Ovary (tissue), 9 donors: Measurements from ENCODE around the gene APPL2. TPM values are rescaled to one million over a fixed set of nuclear protein-coding genes. Genes with fewer than 3 reads are reported as not detected.

ENCODE experiments used
- DNase-seq, 5 donors: peaks; one replicate each; pipeline ENCODE4 v3.0.0-alpha.2; 2019 to 2020
- H3K27ac ChIP-seq, 2 donors: fragments of 200-600 bp; one replicate each; pipeline versions ENCODE4 v1.5.1 to v1.8.0; 2019 to 2022
- H3K27me3 ChIP-seq: fragments of 200-600 bp; one replicate; pipeline ENCODE4 v1.8.0; 2022
- H3K36me3 ChIP-seq: fragments of 200-600 bp; sonication (generic); one replicate; pipeline ENCODE4 v1.5.1; 2019
- H3K4me1 ChIP-seq: one replicate; pipeline ENCODE4 v1.8.1; 2013; ENCODE audit warnings: mild to moderate bottlenecking, moderate library complexity; ENCODE audit not compliant: insufficient read depth
- H3K4me3 ChIP-seq: fragments of 200-600 bp; sonication (generic); one replicate; pipeline ENCODE4 v1.5.1; 2017
- H3K9me3 ChIP-seq, 2 donors: fragments of 200-600 bp in 1 of 2; sonication (generic) in 1 of 2; one replicate each; pipeline versions ENCODE4 v1.5.1 to v1.8.1; 2013 to 2019; ENCODE audit warnings: mild to moderate bottlenecking in 1 of 2, moderate library complexity in 1 of 2
- CTCF ChIP-seq, 3 donors: fragments of 450-650 bp in 2 of 3; fragments of 200-600 bp in 1 of 3; IDR thresholded peaks; one replicate each; pipeline versions ENCODE4 v1.5.1 to v1.8.0; 2016 to 2022; ENCODE audit warnings: antibody characterized with exemption in 3 of 3, mild to moderate bottlenecking in 1 of 3
- EP300 ChIP-seq: sonication (generic); formaldehyde crosslinking; IDR thresholded peaks from one replicate; pipeline ENCODE4 v1.6.1; 2017; ENCODE audit warnings: antibody characterized with exemption
- POLR2A ChIP-seq: fragments of 450-650 bp; IDR thresholded peaks from one replicate; pipeline ENCODE4 v1.6.1; 2017; ENCODE audit warnings: antibody characterized with exemption, mild to moderate bottlenecking, moderate library complexity
- WGBS, 3 donors: extraction: QIAGEN DNeasy Blood & Tissue Kit in 1 of 3; methylation state at CpG; one replicate each; pipeline versions ENCODE4 v1.1.5 to v1.1.7; 2013 to 2017; 5-methylcytosine and 5-hydroxymethylcytosine counted together
- intact Hi-C, 4 donors: fragments of 100-400 bp; cut with DNase I; formaldehyde crosslinking; loops; one replicate each; pipeline versions ENCODE4 v1.11.0 to v1.15.1; 2022 to 2023
- polyA plus RNA-seq, 2 donors: library from polyadenylated mRNA; stranded (reverse); fragments of 200-250 nt in 1 of 2; fragments of 350-450 nt in 1 of 2; fragmentation: Illumina TruSeq in 1 of 2; extraction: RNeasy Lipid Tissue Mini Kit (QIAGEN cat#74804) in 1 of 2; gene quantifications; one replicate each; pipeline ENCODE4 v1.2.3, GENCODE V29; 2013 to 2014
- total RNA-seq, 7 donors: library from RNA; depleted of rRNA in 2 of 7; stranded (reverse); fragments of >200 nt in 2 of 7; fragmentation: NEBNext Ultra II Directional in 3 of 7; extraction: Animal tissue kit (Norgen Biotek cat#: 25700) in 3 of 7; gene quantifications; one replicate each; pipeline versions ENCODE4 v1.1.0 to v1.2.4, GENCODE V29; 2016 to 2023
- donor health status: DM: no; HTN: no; CAD: no; lungs with moderate emphysema.
- donor health status: DM: no; HTN: no; CAD: no.
- donor health status: Bipolar disorder and iron deficiency.
- donor health status: DM: yes; HTN: yes; CAD: no.
- donor health status: DM: no; HTN: no; CAD: no.
- donor health status: DM: yes; HTN: yes; CAD: no.

APPL2 gene
- total and polyA plus RNA-seq, 9 donors: 27.4 to 66.2 (median 36.2) TPM

- Histone ChIP-seq H3K4me3 (no peak overlapping the region), H3K4me1 (no peaks in the 10 kb centered on the region), H3K27ac (no peak overlapping the region), H3K9me3 (no peaks in the 10 kb centered on the region), H3K27me3 (no peaks in the 10 kb centered on the region), H3K36me3 (no peaks in the 10 kb centered on the region)
- intact Hi-C loops: no loop called here
- TF ChIP-seq CTCF (IDR thresholded peaks at IDR 0.05) (no peak), EP300 (no peak), POLR2A (no peak)
- WGBS, 3 donors: 68 to 79% (median 78%) methylated on average over 6 of the region's 6 CpGs
- DNase-seq: no peak
Measured at GRCh38 chr12:105279460-105280056, 43.6 kb upstream of the APPL2 start.

GRCh38 chr12:105278043-105278697 lies 42.2 kb upstream of the APPL2 start:
- H3K36me3 ChIP-seq: no peaks in the 10 kb centered on the region
- no peaks in the 10 kb centered on the region for H3K4me1 ChIP-seq
- no peaks in the 10 kb centered on the region for H3K9me3 ChIP-seq
- DNase-seq: no peak
- no peak overlapping the region for H3K4me3 ChIP-seq
- intact Hi-C loops: no loop called here
- no peak for TF ChIP-seq POLR2A
- TF ChIP-seq CTCF (IDR thresholded peaks at IDR 0.05): no peak
- no peak for TF ChIP-seq EP300
- H3K27me3 ChIP-seq: no peaks in the 10 kb centered on the region
- WGBS, 3 donors: 44 to 52% (median 51%) methylated on average over 4 of the region's 4 CpGs
- no peak overlapping the region for H3K27ac ChIP-seq

- intact Hi-C loops: no loop called here
- WGBS, 3 donors: 84 to 88% (median 87%) methylated on average over 3 of the region's 3 CpGs
- no peaks in the 10 kb centered on the region for H3K36me3 ChIP-seq
- H3K27me3 ChIP-seq: no peaks in the 10 kb centered on the region
- TF ChIP-seq CTCF (IDR thresholded peaks at IDR 0.05) (no peak), EP300 (no peak), POLR2A (no peak)
- no peak for DNase-seq
- no peaks in the 10 kb centered on the region for H3K9me3 ChIP-seq
- H3K27ac ChIP-seq: no peak overlapping the region
- H3K4me3 ChIP-seq: no peak overlapping the region
- no peaks in the 10 kb centered on the region for H3K4me1 ChIP-seq
Measured at GRCh38 chr12:105275997-105276733, 40.2 kb upstream of the APPL2 start.

- H3K9me3 ChIP-seq: no peaks in the 10 kb centered on the region
- no peaks in the 10 kb centered on the region for H3K4me1 ChIP-seq
- no peak overlapping the region for H3K27ac ChIP-seq
- H3K4me3 ChIP-seq: no peak overlapping the region
- TF ChIP-seq EP300 (no peak), CTCF (IDR thresholded peaks at IDR 0.05) (no peak)
- WGBS, 3 donors: 75 to 90% (median 90%) methylated on average over 5 of the region's 5 CpGs
- no peaks in the 10 kb centered on the region for H3K27me3 ChIP-seq
- no peak for DNase-seq
- intact Hi-C loops: no loop called here
- no peaks in the 10 kb centered on the region for H3K36me3 ChIP-seq
Measured at GRCh38 chr12:105274571-105274970, 38.6 kb upstream of the APPL2 start.
